Measurements from ENCODE around the gene ABCB9.
A peak's percentile ranks its signal among the peaks of the same experiment; 100 is the strongest.
"Not testable (repeated sequence)": the region's sequence is repeated elsewhere in the genome, so short reads cannot be mapped to it uniquely, and the experiment has no call there.

Gene ABCB9

GRCh38 chr12:122895320-122895703 lies 71.0 kb downstream of the ABCB9 start:
- DNase-seq (ENCODE audit: low spot score) = no peak

- no peak for DNase-seq (ENCODE audit: low spot score)
Observed at GRCh38 chr12:122894193-122895121, 71.8 kb downstream of the ABCB9 start.

GRCh38 chr12:122893208-122894153 lies 72.8 kb downstream of the ABCB9 start:
- no peak for DNase-seq (ENCODE audit: low spot score)

GRCh38 chr12:122892724-122893123 lies 73.5 kb downstream of the ABCB9 start:
- not testable (repeated sequence) for DNase-seq (ENCODE audit: low spot score)

- DNase-seq (ENCODE audit: low spot score) = no peak
Observed at GRCh38 chr12:122891661-122892525, 74.4 kb downstream of the ABCB9 start.

- no peak for DNase-seq (ENCODE audit: low spot score)
Observed at GRCh38 chr12:122889761-122890520, 76.3 kb downstream of the ABCB9 start.

- no peak for DNase-seq (ENCODE audit: low spot score)
Observed at GRCh38 chr12:122888232-122888752, 78.0 kb downstream of the ABCB9 start.

GRCh38 chr12:122887819-122888212 lies 78.4 kb downstream of the ABCB9 start:
- DNase-seq (ENCODE audit: low spot score) = no peak

- no peak for DNase-seq (ENCODE audit: low spot score)
Observed at GRCh38 chr12:122886851-122887818, 79.1 kb downstream of the ABCB9 start.

- DNase-seq (ENCODE audit: low spot score) = no peak
Observed at GRCh38 chr12:122886161-122886560, 80.1 kb downstream of the ABCB9 start.

GRCh38 chr12:122884860-122885259 lies 81.4 kb downstream of the ABCB9 start:
- DNase-seq (ENCODE audit: low spot score) = no peak

GRCh38 chr12:122884091-122884826 lies 82.0 kb downstream of the ABCB9 start:
- no peak for DNase-seq (ENCODE audit: low spot score)

- DNase-seq (ENCODE audit: low spot score) = no peak
Observed at GRCh38 chr12:122882908-122883558, 83.2 kb downstream of the ABCB9 start.

- peak; percentile 67 for DNase-seq (ENCODE audit: low spot score)
Observed at GRCh38 chr12:122880668-122881067, 85.6 kb downstream of the ABCB9 start.

GRCh38 chr12:122880155-122880667 lies 86.1 kb downstream of the ABCB9 start:
- no peak for DNase-seq (ENCODE audit: low spot score)
